Sigmoid colon (tissue), 4 donors: ENCODE measurements around the gene FBXO42.

Experiments used
- CTCF ChIP-seq, 4 experiments: fragments of 450-650 bp in 3 of 4; fragments of 200-600 bp in 1 of 4; IDR thresholded peaks; one replicate each; pipeline ENCODE4 v1.5.1; 2016 to 2019; ENCODE audit warnings: antibody characterized with exemption in 4 of 4, mild to moderate bottlenecking in 3 of 4, moderate library complexity in 2 of 4
- EP300 ChIP-seq, 4 donors: sonication (generic); formaldehyde crosslinking; IDR thresholded peaks; one replicate each; pipeline ENCODE4 v1.6.1; 2017; ENCODE audit warnings: antibody characterized with exemption in 4 of 4
- POLR2A ChIP-seq, 2 donors: fragments of 450-650 bp; IDR thresholded peaks; one replicate each; pipeline ENCODE4 v1.6.1; 2016; ENCODE audit warnings: antibody characterized with exemption in 2 of 2, mild to moderate bottlenecking in 2 of 2, moderate library complexity in 2 of 2

GRCh38 chr1:16196874-16197273 lies 155.4 kb downstream of the FBXO42 start:
- TF ChIP-seq EP300 (IDR thresholded peaks at IDR 0.05) (no peak), POLR2A (IDR thresholded peaks at IDR 0.05) (no peak), CTCF (IDR thresholded peaks at IDR 0.05) (no peak)
